Natural killer cell (primary cell): Measurements from ENCODE around the gene CES3. TPM values are rescaled to one million over a fixed set of nuclear protein-coding genes. Genes with fewer than 3 reads are reported as not detected.

Experiments used
- ATAC-seq, 3 donors: fragments of 150-1000 bp in 2 of 3; fragments of 200-7000 bp in 1 of 3; cut with Tn5 transposase; 1 replicate in 1 of 3; 2 replicates in 2 of 3; pipeline ENCODE4 v1.10.0; 2021; ENCODE audit warnings: mild to moderate bottlenecking in 2 of 3, moderate library complexity in 2 of 3
- DNase-seq, 2 donors: peaks; one replicate each; pipeline versions ENCODE4 v3.0.0 to v3.0.0-alpha.2; 2013 to 2021; ENCODE audit warnings: mixed read lengths in 1 of 2
- H3K27ac ChIP-seq: one replicate; pipeline ENCODE4 v1.5.1; 2013; ENCODE audit warnings: mild to moderate bottlenecking, low read length
- H3K27me3 ChIP-seq: one replicate; pipeline ENCODE4 v1.6.1; 2013; ENCODE audit warnings: low read length; ENCODE audit not compliant: control insufficient read depth, insufficient read depth
- H3K36me3 ChIP-seq: one replicate; pipeline ENCODE4 v1.6.1; 2013; ENCODE audit warnings: low read length; ENCODE audit not compliant: control insufficient read depth, insufficient read depth
- H3K4me1 ChIP-seq: one replicate; pipeline ENCODE4 v1.6.1; 2013; ENCODE audit warnings: low read length; ENCODE audit not compliant: control insufficient read depth, insufficient read depth
- H3K4me3 ChIP-seq: one replicate; pipeline ENCODE4 v1.5.1; 2013; ENCODE audit warnings: low read length
- H3K9me3 ChIP-seq: one replicate; pipeline ENCODE4 v1.6.1; 2013; ENCODE audit warnings: low read length; ENCODE audit not compliant: control insufficient read depth, insufficient read depth
- H3K27ac Mint-ChIP-seq, 2 donors: one replicate each; pipeline ENCODE4 v1.8.0; 2022; ENCODE audit warnings: mild to moderate bottlenecking in 2 of 2, mixed read lengths in 2 of 2, moderate library complexity in 1 of 2
- H3K27me3 Mint-ChIP-seq, 2 donors: one replicate each; pipeline ENCODE4 v1.8.0; 2022; ENCODE audit warnings: low read depth in 2 of 2, mixed read lengths in 2 of 2
- H3K36me3 Mint-ChIP-seq: one replicate; pipeline ENCODE4 v1.8.0; 2022; ENCODE audit warnings: mixed read lengths
- H3K4me1 Mint-ChIP-seq, 2 donors: one replicate each; pipeline ENCODE4 v1.8.0; 2022; ENCODE audit warnings: mixed read lengths in 2 of 2
- H3K4me3 Mint-ChIP-seq: one replicate; pipeline ENCODE4 v1.8.0; 2022; ENCODE audit warnings: mild to moderate bottlenecking, moderate library complexity, mixed read lengths
- H3K9me3 Mint-ChIP-seq, 2 donors: one replicate each; pipeline ENCODE4 v1.8.0; 2022; ENCODE audit warnings: mixed read lengths in 2 of 2
- CTCF ChIP-seq: fragments of 200-600 bp; IDR thresholded peaks from one replicate; pipeline ENCODE4 v1.8.0; 2022; ENCODE audit warnings: antibody characterized with exemption
- whole genome bisulfite sequencing: methylation state at CpG from one replicate; pipeline ENCODE4 v1.1.7; 2013; ENCODE audit warnings: missing lambda C conversion rate; ENCODE audit not compliant: insufficient coverage; 5-methylcytosine and 5-hydroxymethylcytosine counted together
- intact Hi-C: fragments of 100-400 bp; cut with micrococcal nuclease; formaldehyde crosslinking; loops from one replicate; pipeline ENCODE4 v1.14.2; 2022
- total RNA-seq, 4 donors: library from RNA; stranded (reverse); fragments of 120-200 nt in 1 of 4; gene quantifications; one replicate each; pipeline versions ENCODE4 v1.2.3 to v1.2.4, GENCODE V29; 2013 to 2022

Gene CES3
- total RNA-seq, 3 donors from 2014 or later (not counting 1 experiment from before 2014, with no cell fraction given) = 0.19 to 0.95 (median 0.27) TPM

GRCh38 chr16:66945939-66946338 is 15.1 kb upstream of the CES3 start:
- peaks cover 21% of the 10 kb centered on the region for H3K36me3 ChIP-seq
- Mint-ChIP-seq H3K27ac (no peak overlapping the region), H3K36me3 (no peaks in the 10 kb centered on the region), H3K4me1 (peaks cover 23 to 24% of the 10 kb centered on the region in 2 donors), H3K27me3 (peaks cover 13 to 21% of the 10 kb centered on the region in 2 donors), H3K9me3 (no peaks in the 10 kb centered on the region), H3K4me3 (no peak overlapping the region)
- intact Hi-C loops = no loop called here
- ATAC-seq (no peak), DNase-seq (no peak)
- peaks cover 20% of the 10 kb centered on the region for H3K4me1 ChIP-seq
- TF ChIP-seq CTCF = no peak
- H3K4me3 ChIP-seq = no peak overlapping the region
- no peak overlapping the region for H3K27ac ChIP-seq
- WGBS = 92% methylated on average over 3 of the region's 4 CpGs
- H3K9me3 ChIP-seq = no peaks in the 10 kb centered on the region
- peaks cover 24% of the 10 kb centered on the region for H3K27me3 ChIP-seq

GRCh38 chr16:66946541-66946940 is 14.5 kb upstream of the CES3 start:
- no peak overlapping the region for H3K27ac ChIP-seq
- H3K4me1 Mint-ChIP-seq = peaks cover 23 to 24% of the 10 kb centered on the region in 2 donors
- peaks cover 4% of the 10 kb centered on the region for H3K36me3 Mint-ChIP-seq
- H3K9me3 Mint-ChIP-seq = no peaks in the 10 kb centered on the region
- ATAC-seq (no peak), DNase-seq (no peak)
- no peak overlapping the region for H3K27ac Mint-ChIP-seq
- no peak overlapping the region for H3K4me3 Mint-ChIP-seq
- peaks cover 19 to 25% of the 10 kb centered on the region in 2 donors for H3K27me3 Mint-ChIP-seq
- no peak overlapping the region for H3K4me3 ChIP-seq
- peaks cover 15% of the 10 kb centered on the region for H3K36me3 ChIP-seq
- H3K4me1 ChIP-seq = peaks cover 20% of the 10 kb centered on the region
- H3K9me3 ChIP-seq = no peaks in the 10 kb centered on the region
- WGBS = 82% methylated on average over 7 of the region's 7 CpGs
- intact Hi-C loops = no loop called here
- no peak for TF ChIP-seq CTCF
- peaks cover 29% of the 10 kb centered on the region for H3K27me3 ChIP-seq

GRCh38 chr16:66946974-66947301 is 14.1 kb upstream of the CES3 start:
- Mint-ChIP-seq H3K27me3 (peaks cover 23 to 29% of the 10 kb centered on the region in 2 donors), H3K9me3 (no peaks in the 10 kb centered on the region), H3K4me1 (peaks cover 23 to 24% of the 10 kb centered on the region in 2 donors), H3K27ac (peak overlapping the region in 1 of 2 donors; percentile 6), H3K4me3 (peak overlapping the region; percentile 89), H3K36me3 (peaks cover 7% of the 10 kb centered on the region)
- no peak for TF ChIP-seq CTCF
- peaks cover 20% of the 10 kb centered on the region for H3K4me1 ChIP-seq
- H3K27me3 ChIP-seq = peaks cover 32% of the 10 kb centered on the region
- no peak for ATAC-seq
- peaks cover 11% of the 10 kb centered on the region for H3K36me3 ChIP-seq
- H3K27ac ChIP-seq = no peak overlapping the region
- no peak overlapping the region for H3K4me3 ChIP-seq
- intact Hi-C loops = no loop called here
- H3K9me3 ChIP-seq = no peaks in the 10 kb centered on the region
- no peak for DNase-seq
- 38% methylated on average over 5 of the region's 5 CpGs for WGBS
